GM04504 (cell line): ENCODE results near the gene SCNN1A.

Source experiments
- DNase-seq: peaks from one replicate; pipeline ENCODE4 v3.0.0-alpha.2; 2012; ENCODE audit warnings: low read depth

SCNN1A gene

DNA sequence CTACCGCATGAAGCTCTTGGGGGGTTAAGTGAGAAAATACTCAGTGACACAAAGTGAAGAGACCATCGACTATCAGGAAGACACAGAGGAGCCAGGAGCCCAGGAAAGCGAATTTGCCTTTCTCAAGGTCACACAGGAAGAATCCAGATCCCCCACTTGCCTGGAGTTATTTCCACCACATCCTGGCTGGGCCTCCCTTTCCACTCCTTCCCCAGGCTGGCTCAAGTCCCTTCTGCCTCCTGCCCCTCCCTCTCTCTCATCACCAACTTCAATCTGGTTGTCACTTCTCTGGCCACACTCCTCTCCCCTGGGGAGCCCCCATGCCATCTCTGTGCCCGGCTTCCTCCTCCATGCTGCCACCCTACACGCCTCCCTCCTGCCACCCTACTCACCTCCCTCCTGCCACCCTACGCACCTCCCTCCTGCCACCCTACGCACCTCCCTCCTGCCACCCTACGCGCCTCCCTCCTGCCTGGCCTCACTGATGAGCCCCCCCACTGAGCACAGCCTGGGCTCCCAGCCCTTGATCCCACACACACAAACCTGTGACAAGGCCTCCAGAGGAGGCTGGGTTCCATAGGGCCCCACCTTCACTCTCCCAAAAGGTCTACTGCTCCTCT, 6.3 kb downstream of the SCNN1A start:
- DNase-seq, result no peak

DNA sequence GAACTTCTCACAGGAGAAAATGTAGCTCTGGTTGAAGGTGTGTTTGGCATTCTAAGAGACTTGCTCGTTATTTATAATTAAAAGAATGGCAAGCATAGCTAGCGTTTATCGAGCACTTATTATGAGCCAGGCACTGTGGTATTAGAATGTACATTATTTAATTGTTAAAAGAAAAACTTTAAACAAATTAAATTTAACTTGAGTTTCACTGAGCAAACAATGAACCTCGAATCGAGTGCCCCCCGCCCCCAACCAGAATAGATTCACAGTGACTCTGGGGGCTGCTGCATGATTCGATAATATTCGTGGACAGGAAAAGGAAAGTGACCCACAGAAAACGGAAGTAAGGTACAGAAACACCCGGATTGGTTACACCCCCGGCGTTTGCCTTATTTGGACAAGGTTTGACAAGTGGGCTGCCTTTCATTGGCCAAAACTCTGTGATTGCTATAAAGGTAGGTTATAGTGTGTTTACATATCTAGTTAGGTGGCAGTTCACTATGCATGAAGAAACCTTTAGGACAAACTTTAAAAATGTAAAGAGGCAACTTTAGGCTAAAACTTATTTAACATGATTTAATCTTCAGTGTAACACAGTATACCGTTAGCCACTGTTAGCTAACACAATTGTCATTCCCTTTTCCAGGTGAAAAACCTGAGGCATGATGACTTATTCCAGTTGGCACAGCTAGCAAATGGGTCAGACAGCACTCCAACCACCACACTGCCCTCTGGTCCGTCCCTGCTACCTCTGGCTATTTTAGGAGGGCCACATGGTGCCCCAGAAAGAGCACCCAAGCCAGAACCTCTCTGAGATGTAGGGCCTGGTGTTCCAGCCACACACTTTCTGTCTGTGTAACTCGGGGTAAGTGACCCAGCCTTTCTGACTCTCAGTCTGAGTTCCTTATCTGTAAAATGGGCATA, 7.1 kb downstream of the SCNN1A start:
- DNase-seq, result no peak

DNA sequence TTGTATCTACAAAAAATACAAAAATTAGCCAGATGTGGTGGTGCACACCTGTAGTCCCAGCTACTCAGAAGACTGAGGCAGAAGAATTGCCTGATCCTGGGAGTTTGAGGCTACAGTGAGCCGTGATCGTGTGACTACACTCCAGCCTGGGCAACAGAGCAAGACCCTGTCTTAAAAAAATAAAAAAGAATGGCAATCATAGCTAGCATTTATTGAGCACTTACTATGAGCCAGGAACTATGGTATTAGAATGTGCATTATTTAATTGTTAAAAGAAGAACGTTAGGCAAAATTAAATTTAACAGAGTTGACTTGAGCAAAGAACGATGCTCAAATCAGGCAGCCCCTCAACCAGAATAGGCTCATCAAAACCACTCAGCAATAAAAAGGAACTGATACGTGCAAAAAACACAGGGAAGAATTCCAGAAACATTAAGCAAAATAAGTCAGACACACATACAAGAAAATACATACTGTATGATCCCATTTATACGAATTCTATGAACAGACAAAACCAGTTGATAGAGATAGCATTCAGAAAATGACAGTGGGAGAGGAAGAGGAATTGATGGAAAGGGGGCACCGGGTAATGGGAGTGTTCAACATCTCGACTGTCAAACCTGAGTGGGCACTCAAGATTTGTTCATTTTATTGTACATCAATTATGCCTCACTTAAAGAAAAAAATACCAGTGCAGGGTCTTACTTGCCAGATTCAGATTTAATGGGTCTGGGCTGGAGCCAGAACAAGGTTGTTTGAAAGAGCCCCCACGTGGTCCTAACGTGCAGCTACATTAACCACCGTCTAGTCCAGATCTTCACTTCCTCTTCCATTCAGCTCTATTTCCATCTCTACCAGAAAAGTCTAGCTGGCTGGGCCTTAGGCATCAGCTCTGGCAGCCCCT, 8.0 kb downstream of the SCNN1A start:
- DNase-seq, result no peak

DNA sequence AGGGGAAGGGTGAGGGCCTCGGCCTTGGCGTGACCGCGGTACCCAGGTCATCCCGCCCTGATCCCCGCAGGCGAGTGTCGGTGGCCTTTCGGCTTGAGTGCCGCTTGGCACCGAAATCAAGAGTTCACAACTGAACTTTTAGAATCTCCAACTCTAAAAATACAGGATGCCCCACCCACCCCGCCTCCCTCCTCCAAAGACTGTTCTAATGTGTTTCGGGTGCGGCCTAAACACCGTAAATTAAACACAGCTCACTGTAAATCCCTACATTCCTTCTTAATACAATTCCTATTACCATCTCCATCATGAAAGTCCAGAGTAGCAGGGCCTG, 11.4 kb downstream of the SCNN1A start:
- DNase-seq, result no peak

DNA sequence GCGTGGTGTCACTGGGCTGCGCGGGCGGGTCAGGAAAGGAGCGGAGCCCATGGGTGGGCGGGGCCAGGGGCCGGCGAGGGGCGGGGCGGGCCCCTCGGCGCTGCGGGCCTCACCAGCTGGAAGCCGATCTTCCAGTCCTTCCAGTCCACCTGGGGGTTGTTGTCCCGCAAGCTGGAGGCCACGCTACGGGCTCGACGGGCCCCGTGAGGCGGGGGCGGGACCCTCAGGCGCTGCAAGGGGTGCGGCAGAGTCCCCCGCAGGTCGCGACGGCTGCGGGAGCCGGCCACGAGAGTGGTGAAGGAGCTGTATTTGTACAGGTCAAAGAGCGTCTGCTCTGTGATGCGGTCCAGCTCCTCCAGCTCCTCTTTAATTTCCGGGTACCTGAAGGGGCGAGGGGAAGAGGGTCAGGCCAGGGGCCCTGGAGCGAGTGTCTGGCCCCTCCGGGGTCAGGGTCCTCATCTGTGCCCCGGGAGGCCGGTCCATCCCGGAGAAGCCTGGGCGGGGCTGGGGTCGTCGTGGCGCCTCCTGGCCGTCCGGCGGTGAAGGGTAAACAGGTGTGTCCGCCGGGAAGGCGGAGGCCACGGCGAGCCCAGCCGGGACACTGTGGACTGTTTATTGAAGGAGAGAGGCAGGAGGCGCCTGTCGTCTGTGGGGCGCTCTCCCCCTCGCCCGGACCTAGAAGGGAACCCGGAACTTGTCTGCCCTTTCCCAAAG, 11.9 kb downstream of the SCNN1A start:
- DNase-seq, result no peak

DNA sequence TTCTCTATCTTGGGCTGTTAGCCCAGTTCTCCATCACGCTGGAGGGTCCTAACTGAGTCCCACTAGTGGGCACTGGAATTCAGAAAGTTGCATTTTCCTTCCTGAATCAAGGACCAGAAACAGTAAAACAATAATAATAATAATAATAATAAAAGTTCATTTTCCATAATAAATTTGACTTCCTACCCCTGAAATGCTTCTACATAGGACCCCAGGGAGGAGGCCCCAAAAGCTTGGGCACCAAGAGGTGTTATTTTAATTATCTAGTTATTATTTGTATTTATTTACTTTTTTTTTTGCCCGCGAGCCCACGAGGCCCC, 12.4 kb downstream of the SCNN1A start:
- DNase-seq, result no peak

DNA sequence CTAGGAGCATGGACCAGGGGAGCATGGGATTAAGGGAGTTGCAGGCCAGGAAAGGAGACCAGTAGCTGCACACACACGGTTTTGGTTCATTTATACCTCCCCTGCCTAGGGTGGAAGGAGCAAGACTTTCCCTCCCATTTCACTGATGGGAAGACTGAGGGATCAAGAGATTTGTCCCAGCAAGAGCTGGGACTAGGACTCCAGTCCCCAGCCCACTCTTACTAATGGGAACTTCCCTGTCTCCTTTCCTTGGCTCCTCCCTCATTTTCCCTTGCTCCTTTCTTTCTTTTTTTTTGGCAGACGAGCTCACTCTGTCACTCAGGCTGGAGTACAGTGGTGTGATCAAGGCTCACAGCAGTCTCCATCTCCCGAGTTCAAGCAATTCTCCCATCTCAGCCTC, 13.0 kb downstream of the SCNN1A start:
- no peak for DNase-seq

DNA sequence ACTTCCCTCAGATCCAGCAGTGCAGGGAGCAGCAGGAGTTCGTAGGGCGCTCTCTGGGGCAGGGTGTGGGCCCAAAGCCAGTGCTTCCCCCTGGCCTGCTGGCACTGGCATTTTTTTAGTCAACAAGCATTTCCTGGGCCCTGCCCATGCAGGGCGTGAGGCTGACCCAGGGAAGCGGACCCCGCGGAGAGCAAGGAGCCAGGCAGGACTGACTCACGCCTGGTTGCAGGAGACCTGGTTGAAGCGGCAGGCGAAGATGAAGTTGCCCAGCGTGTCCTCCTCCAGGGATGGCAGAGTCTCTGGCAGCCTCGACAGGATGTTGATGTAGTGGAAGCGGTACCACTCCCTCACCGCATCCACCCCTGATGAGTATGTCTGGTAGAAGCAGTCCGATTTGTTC, 13.5 kb downstream of the SCNN1A start:
- no peak for DNase-seq

DNA sequence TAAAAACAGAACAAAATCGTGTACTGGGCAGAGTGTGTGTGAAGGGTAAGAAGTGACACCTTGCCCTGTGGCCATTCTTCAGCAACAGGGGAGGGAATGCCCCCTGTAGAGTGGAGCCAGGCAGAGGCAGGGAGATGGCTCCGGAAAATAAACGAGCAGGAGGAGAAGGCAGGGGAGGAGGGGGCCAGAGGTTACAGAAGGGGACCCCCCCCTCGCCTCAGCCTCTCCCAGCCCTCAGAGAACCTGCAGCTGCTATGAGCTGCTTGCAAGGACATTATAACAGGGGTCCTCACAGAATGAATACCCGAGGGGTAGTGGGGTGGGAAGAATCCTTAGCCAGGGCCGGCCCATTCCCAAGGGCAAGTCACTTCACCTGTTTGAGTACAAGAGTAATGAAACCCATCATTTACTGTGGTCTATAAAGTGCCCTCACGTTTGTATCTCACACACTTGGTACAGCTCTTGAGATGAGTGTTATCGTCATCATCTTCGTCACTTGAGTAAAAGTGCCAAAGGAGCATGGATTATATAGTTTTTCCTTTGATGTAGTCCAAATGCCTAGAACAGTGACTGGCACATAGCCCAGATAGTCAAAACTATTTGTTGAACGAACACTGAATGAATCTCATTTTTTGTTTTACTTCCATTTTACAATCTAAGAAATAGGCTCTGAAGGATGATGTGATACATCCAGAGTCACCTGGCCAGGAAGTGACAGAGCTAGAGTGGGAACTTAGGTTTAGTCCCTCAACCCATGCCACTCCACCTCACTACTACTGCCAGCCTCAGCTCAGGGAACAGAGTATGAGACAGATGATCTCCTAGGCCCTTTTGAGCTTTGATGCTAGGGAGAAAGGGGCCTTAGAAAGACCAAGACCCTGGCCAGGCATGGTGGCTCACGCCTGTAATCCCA, 14.5 kb downstream of the SCNN1A start:
- DNase-seq, result no peak

DNA sequence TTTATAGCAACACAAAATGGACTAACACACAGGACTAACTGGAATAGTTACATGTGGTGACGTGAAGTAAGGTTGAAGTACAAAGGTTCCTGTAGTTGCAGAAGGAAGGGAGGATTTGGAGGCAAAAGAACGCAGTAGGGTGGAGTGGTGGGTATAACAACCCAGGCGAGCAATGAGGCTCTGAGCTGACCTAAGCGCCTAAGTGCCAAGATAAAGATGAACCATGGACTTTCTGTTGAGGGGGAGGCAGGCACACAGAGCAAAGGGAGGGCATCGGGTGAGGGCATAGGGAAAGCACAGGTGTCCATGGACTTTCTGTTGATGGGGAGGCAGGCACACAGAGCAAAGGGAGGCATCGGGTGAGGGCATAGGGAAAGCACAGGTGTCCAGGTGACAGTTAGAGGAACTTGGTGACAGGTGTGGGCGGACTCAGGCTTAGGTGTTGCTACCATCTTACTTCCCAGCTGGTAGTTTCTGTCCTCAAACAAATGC, 15.2 kb downstream of the SCNN1A start:
- DNase-seq, result no peak

DNA sequence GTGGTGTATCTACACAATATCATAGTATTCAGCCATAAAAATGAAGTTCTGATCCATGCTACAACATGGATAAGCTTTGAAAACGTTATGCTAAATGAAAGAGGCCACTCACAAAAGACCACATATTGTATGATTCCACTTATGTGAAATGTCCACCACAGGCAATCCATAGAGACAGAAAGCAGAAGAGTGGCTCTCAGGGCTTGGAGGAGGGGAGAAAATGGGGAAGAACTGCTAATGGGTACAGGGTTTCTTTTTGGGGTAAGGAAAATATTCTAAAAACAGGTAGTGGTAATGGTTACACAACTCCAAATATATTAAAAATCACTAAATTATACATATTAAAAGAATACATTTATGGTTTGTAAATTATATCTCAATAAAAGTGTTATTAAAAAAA, 16.5 kb downstream of the SCNN1A start:
- no peak for DNase-seq

DNA sequence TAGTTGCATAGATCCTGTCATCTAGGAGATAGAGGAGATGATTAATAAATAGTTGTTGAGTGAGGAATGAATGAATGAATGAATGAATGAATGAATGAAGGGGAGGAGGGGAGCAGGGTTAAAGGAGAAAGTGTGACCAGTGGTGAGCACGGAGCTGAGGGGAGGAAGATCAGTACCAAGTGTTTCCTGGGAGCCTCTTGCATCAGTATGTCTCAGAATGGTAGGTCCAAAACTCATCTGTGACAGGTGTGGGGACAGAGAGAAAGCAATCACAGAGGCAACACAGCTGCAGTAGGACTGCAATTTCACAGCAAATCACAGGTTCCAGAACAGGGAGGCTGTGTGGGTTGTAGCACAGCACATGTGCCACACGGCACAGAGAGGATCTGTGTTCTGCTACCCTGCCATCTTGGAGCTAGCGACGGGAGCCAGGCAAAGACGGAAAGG, 19.0 kb downstream of the SCNN1A start:
- no peak for DNase-seq

DNA sequence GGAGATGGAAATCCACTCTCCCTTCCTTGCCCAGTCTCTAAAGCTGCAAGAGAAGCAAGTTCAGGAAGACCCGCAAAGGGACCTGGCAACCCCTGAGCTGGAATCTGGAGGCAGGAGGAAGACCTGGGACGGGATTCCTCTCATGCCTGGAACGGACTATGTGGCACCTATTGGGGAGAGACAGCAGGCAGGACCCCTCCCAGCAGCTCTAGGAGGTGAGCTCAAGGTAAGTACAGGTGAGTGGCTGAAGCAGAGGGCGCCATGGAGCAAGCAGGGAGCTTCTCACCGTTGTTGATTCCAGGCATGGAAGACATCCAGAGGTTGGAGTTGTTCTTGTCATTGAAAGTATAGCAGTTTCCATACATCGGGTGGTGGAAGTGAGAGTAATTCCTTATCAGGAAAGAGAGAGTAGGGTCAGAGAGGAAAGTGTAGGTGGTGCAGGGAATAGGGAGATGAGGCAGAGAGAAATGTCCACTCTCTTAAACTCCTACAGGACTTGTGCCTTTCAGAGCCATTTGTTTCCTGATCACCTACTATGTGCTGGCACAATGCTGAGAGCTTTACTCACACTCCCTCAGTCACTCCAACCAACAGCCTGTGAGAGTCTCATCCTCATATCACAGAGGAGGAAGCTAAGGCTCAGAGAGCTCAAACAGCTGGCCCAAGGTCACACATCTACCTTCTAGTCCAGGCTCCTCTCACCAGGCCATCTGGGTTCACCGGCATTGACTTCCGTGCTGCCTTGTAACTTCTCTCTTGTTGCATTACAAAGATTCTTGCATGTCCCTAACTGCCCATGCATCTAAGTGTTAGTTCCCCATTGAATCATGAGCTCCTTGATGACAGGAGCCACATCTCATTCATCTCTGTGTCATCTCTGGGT, 19.6 kb downstream of the SCNN1A start:
- no peak for DNase-seq

DNA sequence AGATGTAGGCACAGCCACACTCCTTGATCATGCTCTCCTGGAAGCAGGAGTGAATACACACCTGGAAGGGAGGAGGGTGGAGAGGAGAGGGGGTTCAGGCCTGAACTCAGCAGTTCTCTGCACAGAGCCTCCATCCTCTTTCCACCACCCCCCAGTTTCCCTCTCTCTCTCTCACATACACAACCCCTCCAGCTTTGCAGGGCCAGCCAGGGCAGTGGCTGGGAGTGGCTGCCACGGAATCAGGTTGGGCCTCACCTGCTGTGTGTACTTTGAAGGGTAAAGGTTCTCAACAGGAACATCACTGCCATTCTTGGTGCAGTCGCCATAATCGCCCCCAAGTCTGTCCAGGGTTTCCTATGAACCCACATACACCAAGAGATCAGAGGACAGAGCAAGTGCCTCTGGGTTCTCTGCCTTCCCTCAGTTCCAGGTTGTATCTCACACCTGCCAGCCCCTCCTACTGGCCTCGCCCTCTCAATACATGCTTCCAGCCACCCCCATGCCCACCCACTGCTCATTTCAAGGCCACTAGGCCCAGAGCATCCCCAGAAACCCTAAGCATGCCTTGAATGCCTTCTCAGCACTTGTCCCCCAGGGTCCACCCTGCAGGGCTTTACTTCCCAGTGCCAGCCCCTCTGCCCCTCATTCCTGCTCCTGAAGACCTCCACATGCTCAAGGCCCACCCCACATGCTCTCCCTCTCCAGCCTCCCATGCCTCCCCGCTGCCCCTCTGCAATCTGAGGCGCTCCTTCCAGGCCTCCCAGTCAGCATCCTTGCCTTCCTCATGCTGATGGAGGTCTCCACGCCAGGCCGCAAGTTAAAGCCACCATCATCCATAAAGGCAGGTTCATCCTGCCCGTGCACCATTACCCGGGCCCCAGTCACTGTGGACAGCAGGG, 20.6 kb downstream of the SCNN1A start:
- DNase-seq, result no peak

DNA sequence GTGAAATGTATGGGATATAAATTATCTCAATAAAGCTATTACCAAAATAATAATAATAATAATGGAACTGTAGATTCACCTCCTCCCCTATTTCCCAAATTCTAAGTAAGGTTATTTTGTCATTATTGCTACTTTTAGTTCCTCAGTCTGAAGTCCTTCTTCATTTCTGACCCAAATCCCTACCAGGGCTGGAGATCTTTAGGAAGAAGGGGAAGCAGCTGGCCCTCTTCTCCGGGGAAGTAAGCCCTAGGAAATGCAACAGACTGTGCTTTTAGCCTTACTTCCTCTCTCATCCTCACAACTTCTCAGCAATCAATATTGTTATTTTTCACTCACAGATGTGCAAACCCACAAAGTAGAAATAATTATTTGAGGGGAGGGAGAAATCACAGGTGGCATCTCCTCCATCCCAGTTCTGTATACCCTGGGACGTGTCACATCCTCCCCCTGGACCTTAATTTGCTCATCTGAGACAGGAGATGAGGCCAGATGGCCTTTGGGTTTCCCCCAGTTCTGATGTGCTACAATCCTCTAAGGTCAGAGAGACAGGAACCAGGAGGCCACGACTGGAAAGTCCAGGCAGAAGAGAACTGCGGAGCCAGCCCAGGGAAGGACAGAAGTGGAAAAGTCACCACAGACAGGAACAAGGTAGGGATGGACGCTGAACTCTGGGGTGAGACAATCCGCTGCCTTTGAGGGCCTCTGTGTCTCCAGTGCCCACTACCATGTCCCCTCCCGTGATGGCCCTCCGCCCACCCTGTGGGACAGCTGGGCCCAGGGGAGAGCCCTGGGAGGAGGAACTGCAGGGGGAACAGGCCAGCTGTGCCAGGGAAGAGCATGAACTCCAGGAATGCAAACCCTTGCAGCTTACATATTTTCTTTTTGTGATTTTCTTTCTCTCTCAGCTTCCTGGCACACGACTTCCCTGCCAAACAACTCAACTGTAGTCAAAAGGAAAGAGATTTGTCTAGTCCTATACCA, 22.9 kb downstream of the SCNN1A start:
- DNase-seq, result no peak

DNA sequence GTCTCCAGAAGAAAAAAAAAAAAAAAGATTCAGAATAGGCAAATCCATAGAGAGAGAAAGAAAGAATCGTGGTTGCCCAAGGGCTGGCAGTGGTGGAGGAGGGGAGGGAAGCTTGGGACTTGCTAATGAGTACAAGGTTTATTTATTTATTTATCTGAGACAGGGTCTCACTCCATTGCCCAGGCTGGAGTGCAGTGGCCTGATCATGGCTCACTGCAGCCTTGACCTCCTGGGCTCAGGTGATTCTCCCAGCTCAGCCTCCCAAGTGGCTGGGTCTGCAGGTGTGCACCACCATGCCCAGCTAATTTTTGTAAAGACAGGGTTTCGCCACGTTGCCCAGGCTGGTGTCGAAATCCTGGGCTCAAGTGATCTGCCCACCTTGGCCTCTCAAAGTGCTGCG, 23.7 kb downstream of the SCNN1A start:
- no peak for DNase-seq
